SK-N-MC (cell line): ENCODE data around the gene SH3RF3.

Experiments used
- DNase-seq: peaks from one replicate; pipeline ENCODE4 v3.0.0-alpha.2; 2011; ENCODE audit warnings: low read depth, low spot score
- H3K27ac ChIP-seq: fragments of 200-600 bp; sonication (generic); 2 replicates; pipeline ENCODE4 v1.5.1; 2016; ENCODE audit warnings: mixed run types
- H3K36me3 ChIP-seq: fragments of 200-600 bp; sonication (generic); 2 replicates; pipeline ENCODE4 v1.6.1; 2017; ENCODE audit warnings: antibody characterized with exemption, low read length, mixed read lengths; ENCODE audit not compliant: insufficient read depth
- H3K4me3 ChIP-seq: fragments of 200-600 bp; sonication (generic); 2 replicates; pipeline ENCODE4 v1.5.1; 2016
- H3K9ac ChIP-seq: fragments of 200-600 bp; sonication (generic); 2 replicates; pipeline ENCODE4 v1.8.0; 2017; ENCODE audit warnings: mixed run types, mixed read lengths; ENCODE audit not compliant: insufficient read length
- H3K9me3 ChIP-seq: fragments of 200-600 bp; sonication (generic); 2 replicates; pipeline ENCODE4 v1.6.1; 2017; ENCODE audit warnings: low read depth, mild to moderate bottlenecking, antibody characterized with exemption, low read length, moderate library complexity, mixed read lengths
- EZH2 ChIP-seq: fragments of 200-600 bp; sonication (generic); IDR thresholded peaks from one replicate; pipeline ENCODE4 v1.6.1; 2017; ENCODE audit warnings: antibody characterized with exemption
- FOXP2 ChIP-seq: optimal IDR thresholded peaks from 2 replicates; pipeline ENCODE3; 2011; ENCODE audit warnings: mild to moderate bottlenecking, moderate library complexity; ENCODE audit not compliant: insufficient read depth; ENCODE audit errors: extremely low read length, control extremely low read depth
- POLR2AphosphoS5 ChIP-seq: IDR thresholded peaks from 2 replicates; pipeline ENCODE4 v1.6.1; 2012; ENCODE audit warnings: mild to moderate bottlenecking, low read depth, low read length, borderline replicate concordance

SH3RF3 gene

GRCh38 chr2:109087055-109087663 lies 41.8 kb upstream of the SH3RF3 start:
- no peak overlapping the region for H3K4me3 ChIP-seq
- TF ChIP-seq EZH2 (no peak), FOXP2 (no peak), POLR2AphosphoS5 (no peak)
- H3K27ac ChIP-seq: no peak overlapping the region
- no peaks in the 10 kb centered on the region for H3K36me3 ChIP-seq
- no peaks in the 10 kb centered on the region for H3K9me3 ChIP-seq
- no peak for DNase-seq
- H3K9ac ChIP-seq: no peak overlapping the region

GRCh38 chr2:109089602-109090300 lies 39.3 kb upstream of the SH3RF3 start:
- no peak overlapping the region for H3K9ac ChIP-seq
- no peak for DNase-seq
- no peaks in the 10 kb centered on the region for H3K36me3 ChIP-seq
- TF ChIP-seq FOXP2 (no peak), EZH2 (no peak), POLR2AphosphoS5 (no peak)
- no peak overlapping the region for H3K27ac ChIP-seq
- no peaks in the 10 kb centered on the region for H3K9me3 ChIP-seq
- no peak overlapping the region for H3K4me3 ChIP-seq

GRCh38 chr2:109091526-109091925 lies 37.5 kb upstream of the SH3RF3 start:
- DNase-seq: no peak

GRCh38 chr2:109094144-109094543 lies 34.9 kb upstream of the SH3RF3 start:
- Histone ChIP-seq H3K27ac (no peak overlapping the region), H3K4me3 (no peak overlapping the region), H3K36me3 (no peaks in the 10 kb centered on the region), H3K9me3 (no peaks in the 10 kb centered on the region), H3K9ac (no peak overlapping the region)
- no peak for TF ChIP-seq POLR2AphosphoS5
- no peak for TF ChIP-seq FOXP2
- TF ChIP-seq EZH2: no peak
- DNase-seq: no peak

More at GRCh38 chr2:109091526-109091925, 37.5 kb upstream of the SH3RF3 start:
- H3K9ac ChIP-seq: no peak overlapping the region
- H3K4me3 ChIP-seq: no peak overlapping the region
- no peak overlapping the region for H3K27ac ChIP-seq
- no peaks in the 10 kb centered on the region for H3K9me3 ChIP-seq
- H3K36me3 ChIP-seq: no peaks in the 10 kb centered on the region
- TF ChIP-seq EZH2: no peak
- TF ChIP-seq FOXP2: no peak
- TF ChIP-seq POLR2AphosphoS5: no peak

DNA sequence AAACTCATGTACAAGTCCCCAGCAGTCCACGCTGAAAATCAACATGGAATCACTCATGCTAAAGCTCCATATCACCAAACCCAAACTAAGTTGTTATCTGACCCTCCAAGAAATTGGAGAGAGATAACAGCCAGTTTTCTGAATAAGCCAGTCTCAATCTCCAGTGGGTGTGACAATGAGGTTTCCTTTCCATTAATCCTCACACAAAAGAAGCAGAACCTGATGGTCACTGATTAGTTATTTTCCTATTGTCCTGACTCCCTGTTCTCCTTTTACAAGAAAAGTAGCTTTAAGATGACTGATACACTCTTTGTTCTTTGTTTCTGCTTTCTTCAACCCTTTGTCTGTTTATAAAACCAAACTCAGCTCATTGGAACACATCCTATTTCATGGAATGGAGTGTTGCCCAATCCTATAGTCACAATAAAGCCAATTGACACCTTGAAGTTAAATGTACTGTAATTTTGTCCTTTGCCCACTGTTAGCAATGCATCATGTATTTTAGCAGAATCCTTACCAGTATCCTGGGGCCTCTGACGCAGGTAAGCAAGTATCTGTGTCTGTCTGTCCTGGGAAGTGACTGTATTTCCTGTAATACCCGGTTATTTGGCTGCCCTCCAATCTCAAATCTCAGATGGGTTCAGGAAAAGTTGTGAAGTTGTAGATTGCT lies 30.6 kb upstream of the SH3RF3 start:
- Histone ChIP-seq H3K36me3 (no peaks in the 10 kb centered on the region), H3K4me3 (no peak overlapping the region), H3K9ac (no peak overlapping the region), H3K27ac (no peak overlapping the region), H3K9me3 (no peaks in the 10 kb centered on the region)
- no peak for DNase-seq
- TF ChIP-seq POLR2AphosphoS5: no peak
- TF ChIP-seq FOXP2: no peak
- TF ChIP-seq EZH2: no peak

GRCh38 chr2:109098921-109099273 lies 30.1 kb upstream of the SH3RF3 start:
- no peak for DNase-seq
- H3K4me3 ChIP-seq: no peak overlapping the region
- no peak overlapping the region for H3K9ac ChIP-seq
- no peaks in the 10 kb centered on the region for H3K36me3 ChIP-seq
- H3K27ac ChIP-seq: no peak overlapping the region
- TF ChIP-seq FOXP2 (no peak), POLR2AphosphoS5 (no peak), EZH2 (no peak)
- H3K9me3 ChIP-seq: no peaks in the 10 kb centered on the region

- Histone ChIP-seq H3K36me3 (no peaks in the 10 kb centered on the region), H3K27ac (no peak overlapping the region), H3K4me3 (no peak overlapping the region), H3K9ac (no peak overlapping the region), H3K9me3 (no peaks in the 10 kb centered on the region)
- DNase-seq: no peak
- no peak for TF ChIP-seq FOXP2
- TF ChIP-seq POLR2AphosphoS5: no peak
- no peak for TF ChIP-seq EZH2
Measured at GRCh38 chr2:109102588-109103233, 26.3 kb upstream of the SH3RF3 start.

DNA sequence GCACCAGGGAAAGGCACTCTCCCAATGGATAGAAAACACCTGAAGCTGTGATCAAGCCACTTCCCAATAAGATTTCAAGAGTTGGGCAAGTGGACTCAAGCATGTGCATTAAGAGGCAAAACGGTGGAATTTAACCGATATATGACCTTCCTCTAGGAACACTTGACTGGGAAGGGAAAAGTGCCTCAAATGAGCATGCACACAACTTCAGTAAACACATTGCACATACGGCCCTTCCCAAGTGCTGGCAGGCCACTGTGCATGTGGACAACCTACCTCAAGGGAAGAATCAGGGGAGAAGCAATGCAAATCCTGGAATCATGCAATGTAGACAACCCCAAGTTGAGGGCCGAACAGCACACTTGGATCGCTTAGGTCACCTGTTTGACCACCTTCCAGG lies 23.9 kb upstream of the SH3RF3 start:
- H3K9ac ChIP-seq: no peak overlapping the region
- DNase-seq: no peak
- H3K4me3 ChIP-seq: no peak overlapping the region
- no peaks in the 10 kb centered on the region for H3K36me3 ChIP-seq
- TF ChIP-seq POLR2AphosphoS5: no peak
- no peak for TF ChIP-seq FOXP2
- no peak for TF ChIP-seq EZH2
- no peaks in the 10 kb centered on the region for H3K9me3 ChIP-seq
- H3K27ac ChIP-seq: no peak overlapping the region
